Uterus (tissue), 2 donors: Measurements from ENCODE around the gene PSMD10.

ENCODE experiments used
- CTCF ChIP-seq, 4 experiments: fragments of 200-600 bp in 2 of 4; fragments of 450-650 bp in 2 of 4; sonication (generic) in 2 of 4; IDR thresholded peaks; one replicate each; pipeline ENCODE4 v1.5.1; 2016 to 2019; ENCODE audit warnings: antibody characterized with exemption in 4 of 4, mild to moderate bottlenecking in 2 of 4, moderate library complexity in 1 of 4
- POLR2A ChIP-seq, 2 donors: fragments of 450-650 bp; IDR thresholded peaks; one replicate each; pipeline ENCODE4 v1.6.1; 2016; ENCODE audit warnings: antibody characterized with exemption in 2 of 2, mild to moderate bottlenecking in 1 of 2, moderate library complexity in 1 of 2

GRCh38 chrX:108072746-108073145, 18.6 kb downstream of the PSMD10 start:
- TF ChIP-seq CTCF (IDR thresholded peaks at IDR 0.05) (no peak), POLR2A (IDR thresholded peaks at IDR 0.05) (no peak)
